Central memory CD8-positive, alpha-beta T cell (primary cell): ENCODE data around the gene FRAT1.

Experiments used
- ATAC-seq: fragments of 150-1000 bp; cut with Tn5 transposase; replicated peaks from 2 replicates; pipeline ENCODE4 v1.10.0; 2022; ENCODE audit warnings: mild to moderate bottlenecking, moderate FRiP score, moderate number of reproducible peaks; ENCODE audit not compliant: poor library complexity, severe bottlenecking; ENCODE audit errors: extremely low read depth
- DNase-seq, 2 donors: peaks; one replicate each; pipeline ENCODE4 v3.0.0; 2021; ENCODE audit warnings: low spot score in 2 of 2
- H3K27ac Mint-ChIP-seq: one replicate; pipeline ENCODE4 v1.8.0; 2022; ENCODE audit warnings: low read depth, mild to moderate bottlenecking, moderate library complexity, mixed read lengths
- H3K27me3 Mint-ChIP-seq: one replicate; pipeline ENCODE4 v1.8.0; 2022; ENCODE audit warnings: mixed read lengths
- H3K36me3 Mint-ChIP-seq: one replicate; pipeline ENCODE4 v1.8.0; 2022; ENCODE audit warnings: mild to moderate bottlenecking, moderate library complexity, mixed read lengths; ENCODE audit not compliant: insufficient read depth
- H3K4me1 Mint-ChIP-seq: one replicate; pipeline ENCODE4 v1.8.0; 2022; ENCODE audit warnings: mixed read lengths
- H3K4me3 Mint-ChIP-seq: one replicate; pipeline ENCODE4 v1.8.0; 2022; ENCODE audit warnings: mild to moderate bottlenecking, moderate library complexity, mixed read lengths
- H3K9me3 Mint-ChIP-seq: one replicate; pipeline ENCODE4 v1.8.0; 2022; ENCODE audit warnings: mixed read lengths

Gene FRAT1

GRCh38 chr10:97367126-97367649, 48.1 kb downstream of the FRAT1 start:
- Mint-ChIP-seq H3K36me3 (peaks cover 17% of the 10 kb centered on the region), H3K4me3 (no peak overlapping the region), H3K9me3 (no peaks in the 10 kb centered on the region), H3K27me3 (no peaks in the 10 kb centered on the region), H3K27ac (no peak overlapping the region), H3K4me1 (no peaks in the 10 kb centered on the region)
- ATAC-seq, result no peak
- no peak for DNase-seq
